ENCODE results near the gene LZIC.
"Not testable (repeated sequence)": the region's sequence is repeated elsewhere in the genome, so short reads cannot be mapped to it uniquely, and the experiment has no call there.

LZIC gene

GRCh38 chr1:9942939-9943788 lies at the start of gene LZIC, which contains the start of gene NMNAT1:
Gene LZIC (minus strand): TSS chr1:9943391. CDS start chr1:9936619, 6,772 bp downstream.
Gene NMNAT1 (plus strand): TSS chr1:9943475. CDS start chr1:9972074, 28,599 bp downstream.
- DNase-seq, result peak; percentile 84

- DNase-seq, result no peak
Measured at GRCh38 chr1:9992910-9993309, 49.7 kb upstream of the LZIC start.

- no peak for DNase-seq
Measured at GRCh38 chr1:9990944-9991343, 47.8 kb upstream of the LZIC start.

GRCh38 chr1:9989773-9990172 lies 46.6 kb upstream of the LZIC start:
- no peak for DNase-seq

GRCh38 chr1:9985001-9985400 lies 41.8 kb upstream of the LZIC start:
- no peak for DNase-seq

- DNase-seq, result no peak
Measured at GRCh38 chr1:9984253-9984652, 41.1 kb upstream of the LZIC start.

- no peak for DNase-seq
Measured at GRCh38 chr1:9960706-9961562, 17.7 kb upstream of the LZIC start.

GRCh38 chr1:9960011-9960410 lies 16.8 kb upstream of the LZIC start:
- no peak for DNase-seq

GRCh38 chr1:9957726-9958125 lies 14.5 kb upstream of the LZIC start:
- DNase-seq, result no peak

- DNase-seq, result no peak
Measured at GRCh38 chr1:9946315-9946714, 3.1 kb upstream of the LZIC start.

GRCh38 chr1:9942399-9942938 lies 722 bp downstream of the LZIC start:
- no peak for DNase-seq

- no peak for DNase-seq
Measured at GRCh38 chr1:9929431-9930385, 13.5 kb downstream of the LZIC start.

- DNase-seq, result no peak
Measured at GRCh38 chr1:9927259-9927658, 15.9 kb downstream of the LZIC start.

GRCh38 chr1:9922342-9922741 lies 20.8 kb downstream of the LZIC start:
- DNase-seq, result no peak

GRCh38 chr1:9920606-9921005 lies 22.6 kb downstream of the LZIC start:
- DNase-seq, result no peak

GRCh38 chr1:9917901-9918300 lies 25.3 kb downstream of the LZIC start:
- no peak for DNase-seq

- not testable (repeated sequence) for DNase-seq
Measured at GRCh38 chr1:9917495-9917894, 25.7 kb downstream of the LZIC start.

GRCh38 chr1:9916452-9916851 lies 26.7 kb downstream of the LZIC start:
- no peak for DNase-seq

- no peak for DNase-seq
Measured at GRCh38 chr1:9914610-9914937, 28.6 kb downstream of the LZIC start.

GRCh38 chr1:9912264-9912936 lies 30.8 kb downstream of the LZIC start:
- DNase-seq, result no peak

GRCh38 chr1:9910423-9911178 lies 32.6 kb downstream of the LZIC start:
- peak; percentile 100 for DNase-seq
